ENCODE results near the gene HTR3B. TPM values are rescaled to one million over a fixed set of nuclear protein-coding genes. Genes with fewer than 3 reads are reported as not detected.
"Not testable (repeated sequence)": the region's sequence is repeated elsewhere in the genome, so short reads cannot be mapped to it uniquely, and the experiment has no call there.

The HTR3B gene, protein sequence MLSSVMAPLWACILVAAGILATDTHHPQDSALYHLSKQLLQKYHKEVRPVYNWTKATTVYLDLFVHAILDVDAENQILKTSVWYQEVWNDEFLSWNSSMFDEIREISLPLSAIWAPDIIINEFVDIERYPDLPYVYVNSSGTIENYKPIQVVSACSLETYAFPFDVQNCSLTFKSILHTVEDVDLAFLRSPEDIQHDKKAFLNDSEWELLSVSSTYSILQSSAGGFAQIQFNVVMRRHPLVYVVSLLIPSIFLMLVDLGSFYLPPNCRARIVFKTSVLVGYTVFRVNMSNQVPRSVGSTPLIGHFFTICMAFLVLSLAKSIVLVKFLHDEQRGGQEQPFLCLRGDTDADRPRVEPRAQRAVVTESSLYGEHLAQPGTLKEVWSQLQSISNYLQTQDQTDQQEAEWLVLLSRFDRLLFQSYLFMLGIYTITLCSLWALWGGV
- not detected for total RNA-seq

DNA sequence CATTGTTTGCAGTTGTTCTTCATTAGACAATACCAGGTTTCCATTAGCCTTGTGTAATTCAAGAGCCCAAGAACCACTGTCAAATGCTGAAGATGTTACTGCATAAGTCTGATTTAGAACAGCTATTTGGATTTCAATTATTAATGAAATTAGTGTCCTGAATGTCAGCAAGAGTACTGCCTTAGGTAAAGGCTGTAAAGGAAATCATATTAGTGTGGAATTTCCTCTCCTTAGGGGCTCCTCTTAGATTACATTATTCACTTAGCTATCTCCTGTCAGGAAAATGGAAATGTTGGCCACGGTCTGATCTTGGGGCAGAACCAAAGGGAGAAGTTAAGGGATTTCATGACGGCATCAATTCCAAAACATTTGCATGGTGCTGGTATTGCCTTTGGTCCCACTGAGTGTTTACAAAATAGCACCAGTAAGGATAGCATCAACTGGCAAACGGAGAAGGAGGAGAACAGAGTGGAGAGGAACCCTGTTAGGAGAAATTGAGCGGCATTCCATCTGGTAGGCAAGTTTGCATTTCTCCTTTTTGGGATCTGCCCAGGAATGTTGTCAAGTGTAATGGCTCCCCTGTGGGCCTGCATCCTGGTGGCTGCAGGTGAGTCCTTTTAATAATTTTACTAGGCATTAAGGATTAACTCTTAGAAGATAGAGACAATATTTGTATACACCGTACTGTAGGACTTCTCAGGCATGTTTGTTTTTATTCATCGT, at the start of gene HTR3B:
Gene HTR3B, plus strand, starts transcription at position 418 of the 723 bp plus-strand sequence. Its CDS starts 138 bp downstream, at position 556.
- ATAC-seq (no peak), DNase-seq (ENCODE audit: low spot score) (no peak)

DNA sequence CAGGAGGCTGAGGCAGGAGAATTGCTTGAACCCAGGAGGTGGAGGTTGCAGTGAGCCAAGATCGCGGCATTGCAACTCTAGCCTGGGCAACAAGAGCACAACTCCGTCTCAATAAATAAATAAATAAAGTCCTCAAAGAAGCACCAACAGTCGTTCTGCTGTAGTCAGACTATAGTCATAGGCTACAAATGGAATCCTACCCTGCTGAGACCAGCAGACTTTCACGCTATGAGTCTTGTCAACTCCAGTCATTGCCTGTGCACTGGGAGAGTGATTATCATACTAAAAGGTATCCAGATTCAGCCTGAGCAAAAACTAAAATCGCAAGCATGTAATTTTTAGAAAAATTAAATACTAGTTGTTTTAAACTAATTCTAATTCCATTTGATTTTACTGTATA, 48.8 kb upstream of the HTR3B start:
- ATAC-seq: no peak
- no peak for DNase-seq (ENCODE audit: low spot score)

DNA sequence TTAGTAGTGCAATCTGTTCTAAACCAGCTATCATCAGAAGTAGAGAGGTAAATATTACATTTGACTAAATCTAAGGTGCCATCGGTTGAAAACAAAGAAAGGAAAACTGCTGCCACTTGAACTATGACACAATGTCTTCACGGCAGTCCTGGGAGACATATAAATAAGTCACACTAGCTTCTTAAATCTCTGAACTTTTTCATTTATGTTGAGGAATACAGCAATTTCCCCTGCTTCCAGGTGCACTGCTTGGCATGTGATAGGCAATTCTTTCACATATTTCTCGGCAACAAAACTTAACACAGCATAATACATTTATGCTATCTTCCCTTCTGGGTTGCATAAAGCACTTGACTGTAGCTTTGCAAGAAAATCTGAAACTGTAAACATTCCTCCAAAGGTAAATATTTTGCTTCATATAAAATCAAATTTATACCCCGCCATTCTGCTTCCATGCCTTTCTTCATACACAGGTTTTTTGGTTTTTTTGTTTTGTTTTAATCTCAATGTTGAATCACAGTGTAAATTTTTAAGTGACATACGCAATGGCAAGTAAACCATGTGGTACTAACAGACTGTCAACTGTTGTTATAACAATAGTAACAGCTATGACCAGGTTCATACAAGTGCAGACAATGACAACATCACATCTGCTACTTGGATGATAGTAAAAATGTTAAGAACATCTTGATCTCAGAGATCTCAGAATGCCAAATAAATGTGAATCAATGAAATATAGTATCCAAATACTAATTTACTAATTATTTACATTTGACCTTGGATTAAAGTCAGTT, 47.4 kb upstream of the HTR3B start:
- DNase-seq (ENCODE audit: low spot score) (no peak), ATAC-seq (no peak)

DNA sequence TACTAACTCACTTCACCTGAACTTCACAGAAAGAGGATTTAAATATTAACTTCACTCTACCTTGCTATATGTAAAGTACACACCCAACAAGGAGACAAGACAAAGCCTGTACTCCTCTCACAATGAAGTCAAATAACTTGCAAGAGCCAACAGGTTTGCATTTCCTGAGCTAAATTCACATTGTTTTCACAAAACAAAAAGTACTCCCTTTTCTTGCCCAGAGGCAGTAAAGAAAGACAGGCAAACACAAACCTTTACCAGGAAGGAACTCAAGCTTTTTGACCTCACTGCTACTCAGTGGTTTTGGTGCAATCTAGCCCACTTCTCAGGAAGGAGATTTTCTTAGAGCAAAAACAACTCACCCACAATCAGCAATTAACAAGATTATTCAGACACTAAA, 44.9 kb upstream of the HTR3B start:
- DNase-seq (ENCODE audit: low spot score) (no peak), ATAC-seq (peak; percentile 11)

DNA sequence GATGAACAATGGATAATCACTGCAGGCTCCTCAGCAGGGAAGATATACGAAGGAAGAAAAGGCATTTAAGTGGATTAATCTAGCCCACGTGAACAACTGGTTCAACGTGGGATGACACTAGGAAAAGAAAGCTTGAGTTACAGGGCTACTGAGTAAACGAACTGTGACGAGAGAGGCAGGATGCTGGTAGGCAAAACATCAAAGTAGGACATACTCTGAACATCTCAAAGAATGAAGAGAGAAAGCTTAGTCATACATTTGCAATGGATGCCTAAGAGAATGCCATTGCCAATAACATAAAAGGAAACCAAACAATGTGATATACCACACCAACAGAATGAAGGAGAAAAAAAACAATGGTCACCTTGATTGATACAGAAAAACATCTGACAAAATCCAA, 42.2 kb upstream of the HTR3B start:
- ATAC-seq (no peak), DNase-seq (ENCODE audit: low spot score) (no peak)

DNA sequence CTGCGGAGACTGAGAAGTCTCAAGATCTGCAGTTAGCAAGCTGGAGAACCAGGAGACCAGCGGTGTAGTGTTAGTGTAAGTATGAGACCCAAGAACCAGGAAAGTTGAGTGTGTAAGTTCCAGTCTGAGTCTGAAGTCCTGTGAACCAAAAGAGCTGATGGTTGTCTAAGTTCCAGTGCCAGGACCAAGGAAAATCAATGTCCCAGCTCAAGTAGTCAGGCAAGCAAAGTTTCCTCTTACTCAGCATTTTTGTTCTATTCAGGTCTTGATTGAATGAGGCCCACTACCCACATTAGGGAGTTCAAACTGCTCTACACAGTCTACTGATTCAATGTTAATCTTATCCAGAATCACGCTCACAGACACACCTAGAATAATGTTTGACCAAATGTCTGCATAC, 40.2 kb upstream of the HTR3B start:
- DNase-seq (ENCODE audit: low spot score) (no peak), ATAC-seq (peak; percentile 60)

DNA sequence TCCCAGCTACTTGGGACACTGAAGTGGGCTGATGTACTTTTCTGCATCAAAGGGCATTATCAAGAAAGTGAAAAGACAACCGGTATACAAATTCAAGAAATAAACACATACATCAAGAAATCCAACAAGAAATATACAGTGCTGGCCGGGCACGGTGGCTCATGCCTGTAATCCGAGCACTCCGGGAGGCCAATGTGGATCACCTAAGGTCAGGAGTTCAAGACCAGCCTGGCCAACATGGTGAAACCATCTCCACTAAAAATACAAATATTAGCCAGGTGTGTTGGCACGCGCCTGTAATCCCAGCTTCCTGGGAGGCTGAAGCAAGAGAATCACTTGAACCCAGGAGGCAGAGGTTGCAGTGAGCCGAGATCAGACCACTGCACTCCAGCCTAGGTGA, 38.7 kb upstream of the HTR3B start:
- DNase-seq (ENCODE audit: low spot score) (no peak), ATAC-seq (peak; percentile 21)

DNA sequence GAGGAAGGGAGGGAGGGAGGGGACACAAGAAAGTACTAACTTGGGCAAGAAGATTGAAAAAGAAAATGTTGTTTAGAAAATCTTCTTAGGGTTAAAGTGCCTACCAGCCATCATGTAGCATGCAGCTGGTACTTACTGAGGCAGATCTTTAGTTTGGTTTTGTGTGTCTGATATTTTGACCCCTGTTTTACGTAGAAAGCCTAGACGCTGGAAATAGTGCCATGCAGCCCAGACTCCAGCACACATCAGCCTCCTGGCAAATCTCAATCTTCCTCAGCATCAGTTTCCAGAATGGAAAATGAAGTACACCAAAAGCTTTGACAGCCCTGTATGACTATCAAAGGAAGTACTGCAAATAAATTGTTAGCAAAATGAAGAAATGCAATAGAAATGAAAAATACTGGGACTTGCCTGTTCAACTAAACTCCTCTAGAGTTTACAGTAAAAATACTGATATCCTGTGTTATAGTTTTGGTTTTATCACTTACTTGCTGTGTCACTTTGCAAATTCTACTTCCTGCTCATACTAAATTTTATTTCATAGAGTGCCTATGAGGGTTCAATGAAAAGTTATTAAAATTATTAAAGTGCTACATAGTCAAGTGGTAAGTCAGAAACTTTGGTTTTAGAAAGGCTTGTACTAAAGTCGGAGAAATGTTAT, 36.6 kb upstream of the HTR3B start:
- ATAC-seq: no peak
- no peak for DNase-seq (ENCODE audit: low spot score)

DNA sequence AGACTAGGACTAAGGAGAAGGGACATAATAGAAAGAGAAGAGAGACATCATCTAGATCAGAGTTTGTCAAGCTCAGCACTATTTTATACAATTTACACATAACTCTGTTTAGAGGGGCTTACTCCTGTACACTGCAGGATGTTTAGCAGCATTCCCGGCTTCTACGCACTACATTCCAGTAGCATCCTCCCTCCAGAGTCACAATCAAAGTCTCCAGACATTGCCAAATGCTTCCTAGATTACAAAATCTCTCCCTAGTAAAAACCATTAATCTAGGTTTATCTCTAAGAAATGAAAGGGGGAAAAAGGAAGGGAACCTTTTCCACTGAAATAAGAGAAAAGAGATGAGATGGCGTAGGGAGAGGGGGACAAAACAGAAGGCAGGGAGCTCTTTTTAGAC, 33.3 kb upstream of the HTR3B start:
- ATAC-seq: no peak

DNA sequence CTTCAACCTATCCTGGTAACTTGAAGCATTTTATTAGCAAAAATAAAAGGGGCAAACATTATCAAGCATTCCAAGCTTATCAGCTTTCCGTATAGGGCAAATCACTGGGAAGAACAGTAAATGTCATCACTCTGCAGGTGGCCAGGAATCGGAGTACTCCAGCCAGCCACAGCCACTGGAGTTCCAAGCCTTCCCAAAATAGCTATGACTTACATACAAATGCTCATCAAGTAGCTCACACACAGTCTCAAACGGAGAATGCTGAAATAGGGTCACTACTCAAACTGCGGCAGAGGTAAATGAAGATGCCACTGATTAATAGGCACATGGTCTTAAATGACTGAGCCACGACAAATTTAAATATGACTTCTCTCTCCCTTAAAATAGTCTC, 31.4 kb upstream of the HTR3B start:
- ATAC-seq: no peak
- no peak for DNase-seq (ENCODE audit: low spot score)

More for the DNA sequence above, 33.3 kb upstream of the HTR3B start:
- DNase-seq (ENCODE audit: low spot score): no peak

DNA sequence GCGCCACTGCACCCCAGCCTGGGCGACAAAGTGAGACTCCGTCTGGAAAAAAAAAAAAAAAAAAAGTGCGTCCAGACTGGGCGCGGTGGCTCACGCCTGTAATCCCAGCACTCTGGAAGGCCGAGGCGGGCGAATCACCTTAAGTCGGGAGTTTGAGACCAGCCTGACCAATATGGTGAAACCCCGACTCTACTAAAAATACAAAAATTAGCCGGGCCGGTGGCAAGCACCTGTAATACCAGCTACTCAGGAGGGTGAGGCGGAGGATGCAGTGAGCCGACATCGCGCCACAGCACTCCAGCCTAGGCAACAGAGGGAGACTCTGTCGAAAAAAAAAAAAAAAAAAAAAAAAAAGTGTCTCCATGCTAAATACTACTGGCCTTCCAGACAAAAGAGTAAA, 30.5 kb upstream of the HTR3B start:
- DNase-seq (ENCODE audit: low spot score): no peak
- ATAC-seq: no peak

DNA sequence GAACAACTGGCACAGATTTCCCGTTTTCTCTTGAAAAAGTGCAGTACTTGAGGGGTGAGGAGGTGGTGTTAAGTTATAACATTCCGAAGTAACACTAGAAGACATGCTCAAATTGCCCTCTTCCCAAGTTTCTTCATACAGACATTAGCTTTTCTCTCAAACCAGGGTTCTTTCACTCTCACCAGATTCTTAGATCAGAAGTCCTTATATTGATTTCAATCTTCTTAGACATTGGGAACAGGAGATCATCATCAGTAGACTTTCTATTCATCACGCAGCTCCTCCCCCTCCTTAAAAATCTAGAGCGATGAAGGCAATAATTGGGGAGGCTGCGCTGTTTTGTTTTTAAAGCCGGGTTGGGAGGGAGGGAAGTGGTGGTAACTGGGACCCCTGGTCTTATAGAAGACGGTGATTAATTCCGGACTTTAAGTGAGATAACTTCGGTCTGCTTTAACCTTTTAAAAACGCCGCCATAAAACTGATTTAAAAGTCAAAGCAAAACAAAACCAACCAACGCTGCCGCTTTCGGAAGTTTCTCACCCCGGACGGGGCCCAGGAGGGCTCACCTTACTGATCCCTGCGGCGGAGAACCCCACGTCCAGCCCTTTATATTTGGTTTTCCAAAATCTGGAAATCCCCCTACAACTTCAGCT, 29.9 kb upstream of the HTR3B start:
- ATAC-seq (peak; percentile 9), DNase-seq (ENCODE audit: low spot score) (no peak)

DNA sequence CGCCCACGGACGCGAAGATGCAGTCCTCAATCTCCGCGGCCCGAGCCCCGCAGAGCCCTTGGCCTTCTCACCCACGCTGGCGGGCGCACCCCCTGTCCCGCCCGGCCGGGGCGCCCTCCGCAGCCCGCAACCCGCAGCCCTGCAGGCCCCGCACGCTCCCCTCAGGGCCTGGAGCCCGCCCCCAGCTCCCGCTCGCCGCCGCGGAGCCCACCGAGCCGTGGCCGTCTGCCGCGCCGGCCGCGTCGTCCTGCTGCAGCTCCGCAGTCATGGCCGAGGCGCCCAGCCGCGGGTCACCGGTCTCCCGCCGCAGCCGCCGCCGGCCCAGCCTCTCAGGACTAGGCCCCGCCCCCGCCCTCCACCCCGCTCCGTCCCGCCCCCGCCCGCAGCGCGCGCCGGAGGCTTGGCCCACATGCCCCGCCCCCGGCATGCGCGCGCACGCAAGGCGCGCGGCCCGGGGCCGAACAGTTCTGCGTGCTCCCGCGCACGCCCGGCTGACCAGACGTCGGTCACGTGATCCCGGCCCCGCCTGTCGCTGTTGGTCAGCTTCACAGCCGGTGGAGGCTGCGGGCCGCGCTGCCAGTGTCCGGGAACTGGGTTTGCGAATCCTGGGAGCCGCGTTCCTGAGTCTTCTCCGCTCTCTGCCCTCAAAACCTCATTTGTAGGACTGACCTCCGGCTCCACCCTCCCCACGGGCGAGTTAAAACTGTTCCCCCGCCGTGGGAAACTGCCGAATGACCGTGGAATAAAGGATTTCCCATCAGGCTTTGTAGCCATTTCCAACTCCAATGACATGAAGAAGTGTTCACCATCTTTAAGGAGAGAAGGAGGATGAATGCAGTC, 29.1 kb upstream of the HTR3B start, which contains the start of gene USP28:
Gene USP28, minus strand, starts transcription at position 339 of the 840 bp plus-strand sequence. Its CDS starts 71 bp downstream, at position 268.
- ATAC-seq: peak; percentile 95
- peak; percentile 98 for DNase-seq (ENCODE audit: low spot score)

DNA sequence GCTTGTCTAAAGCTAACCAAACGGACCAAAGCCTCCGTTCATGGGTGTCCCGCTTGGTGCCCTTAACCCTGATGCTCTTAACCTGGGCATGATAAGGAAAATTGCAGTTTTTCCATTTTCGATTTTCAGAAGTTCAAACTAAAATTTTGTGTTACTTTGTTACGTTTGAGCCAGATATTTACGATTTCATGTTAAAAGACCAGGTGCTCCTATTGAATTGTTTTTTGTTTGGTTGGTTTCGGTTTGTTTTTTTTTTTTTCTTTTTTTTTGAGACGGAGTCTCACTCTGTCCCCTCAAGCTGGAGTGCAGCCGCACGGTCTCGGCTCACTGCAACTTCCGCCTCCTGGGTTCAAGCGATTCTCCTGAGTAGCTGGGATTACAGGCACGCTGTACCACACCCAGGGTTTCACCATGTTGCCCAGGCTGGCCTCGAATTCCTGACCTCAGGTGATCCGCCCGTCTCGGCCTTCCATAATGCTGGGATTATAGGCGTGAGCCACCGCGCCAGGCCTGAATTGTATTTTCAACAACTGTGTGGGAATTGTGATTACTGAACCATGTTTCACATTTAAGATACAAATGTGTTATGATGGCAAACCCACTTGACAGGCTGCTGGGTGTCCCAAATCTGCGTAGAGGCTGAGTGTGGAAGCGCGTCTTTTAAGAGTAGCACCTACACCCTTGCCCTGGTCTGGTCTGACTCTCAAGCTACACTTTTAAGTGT, 28.4 kb upstream of the HTR3B start:
- ATAC-seq: no peak
- DNase-seq (ENCODE audit: low spot score): no peak

DNA sequence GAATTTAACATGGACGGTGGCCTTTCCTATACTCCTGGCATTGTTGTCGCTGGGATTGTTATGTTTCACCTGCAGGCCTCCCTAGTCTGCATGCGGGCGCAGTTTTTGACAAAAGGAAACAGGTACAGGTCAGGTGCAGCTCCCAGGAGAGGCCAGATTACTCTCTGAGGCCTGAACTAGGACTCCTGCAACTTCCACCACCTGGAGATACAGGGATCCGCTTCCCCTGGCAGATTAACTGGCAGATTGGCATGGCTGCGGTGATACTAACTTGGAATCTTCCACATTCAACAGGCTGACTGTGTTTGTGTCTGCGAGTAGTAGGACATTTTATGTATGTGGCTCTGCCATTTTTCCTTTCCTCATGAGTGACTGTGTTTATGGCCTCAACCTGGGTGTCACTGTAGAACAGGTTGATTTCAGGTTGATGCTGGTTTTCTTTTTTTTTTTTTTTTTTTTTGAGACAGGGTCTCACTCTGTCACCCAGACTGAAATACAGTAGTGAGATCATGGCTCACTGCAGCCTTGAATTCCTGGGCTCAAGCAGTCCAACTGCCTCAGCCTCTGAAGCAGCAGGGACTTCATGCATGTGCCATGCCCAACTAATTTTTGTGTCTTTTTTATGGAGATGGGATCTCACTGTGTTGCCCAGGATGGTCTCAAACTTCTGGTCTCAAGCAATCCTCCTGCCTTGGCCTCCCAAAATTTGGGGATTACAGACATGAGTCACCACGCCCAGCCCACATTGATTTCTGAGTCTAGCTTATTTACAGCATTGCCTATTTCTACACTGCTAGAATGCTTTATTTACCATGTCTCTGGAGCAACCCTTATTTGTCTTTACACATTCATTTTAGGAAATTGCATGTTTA, 27.6 kb upstream of the HTR3B start:
- DNase-seq (ENCODE audit: low spot score) (no peak), ATAC-seq (no peak)

DNA sequence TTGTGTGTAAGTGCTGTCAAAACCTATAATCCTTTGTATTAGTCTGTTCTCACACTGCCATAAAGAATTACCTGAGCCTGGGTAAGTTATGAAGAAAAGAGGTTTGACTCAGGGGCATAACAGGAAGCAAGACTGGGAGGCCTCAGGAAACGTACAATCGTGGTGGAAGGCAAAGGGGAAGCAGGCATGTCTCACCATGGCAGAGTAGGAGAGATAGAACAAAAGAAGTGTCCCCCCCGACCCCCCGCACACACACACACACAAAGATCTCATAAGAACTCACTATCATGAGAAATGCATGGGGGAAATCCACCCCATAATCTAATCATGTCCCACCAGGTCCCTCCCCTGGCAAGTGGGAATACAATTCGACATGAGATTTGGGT, 26.9 kb upstream of the HTR3B start:
- ATAC-seq (no peak), DNase-seq (ENCODE audit: low spot score) (no peak)

DNA sequence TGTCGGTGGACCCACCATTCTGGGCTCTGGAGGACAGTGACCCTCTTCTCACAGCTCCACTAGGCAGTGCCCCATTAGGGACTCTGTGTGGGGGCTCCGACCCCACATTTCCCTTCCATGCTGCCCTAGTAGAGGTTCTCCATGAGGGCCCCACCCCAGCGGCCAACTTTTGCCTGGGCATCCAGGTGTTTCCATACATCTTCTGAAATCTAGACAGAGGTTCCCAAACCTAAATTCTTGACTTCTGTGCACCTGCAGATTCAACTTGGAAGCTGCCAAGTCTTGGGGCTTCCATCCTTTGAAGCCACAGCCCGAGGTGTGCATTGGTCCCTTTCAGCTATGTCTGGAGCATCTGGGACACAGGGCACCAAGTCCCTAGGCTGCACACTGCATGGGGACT, 25.1 kb upstream of the HTR3B start:
- DNase-seq (ENCODE audit: low spot score); ATAC-seq: not testable (repeated sequence)

DNA sequence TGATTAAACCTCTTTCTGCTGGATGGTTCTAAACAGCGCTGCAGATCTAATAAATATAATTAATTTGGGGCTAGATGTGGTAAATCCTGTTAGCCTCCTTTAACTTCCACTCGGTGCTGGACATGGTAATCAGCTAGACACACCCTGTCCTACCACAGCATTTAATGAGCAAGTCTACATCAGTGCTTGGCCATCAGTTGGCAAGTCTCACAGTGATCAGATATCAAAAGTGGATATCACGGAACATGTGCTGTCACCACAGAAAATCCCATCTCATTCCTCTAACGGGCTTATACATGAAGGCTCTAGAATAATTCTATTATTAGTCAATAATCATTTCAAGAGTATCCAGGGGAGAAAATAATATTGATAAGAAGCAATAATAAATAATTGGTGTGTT, 23.6 kb upstream of the HTR3B start:
- no peak for DNase-seq (ENCODE audit: low spot score)
- ATAC-seq: no peak
